ENCODE measurements around the gene CLDN3. TPM values are rescaled to one million over a fixed set of nuclear protein-coding genes. Genes with fewer than 3 reads are reported as not detected.
A peak's percentile ranks its signal among the peaks of the same experiment; 100 is the strongest.

Gene CLDN3
- total RNA-seq, 6 donors from 2014 or later, result 21.9 to 95.0 (median 43.9) TPM

DNA sequence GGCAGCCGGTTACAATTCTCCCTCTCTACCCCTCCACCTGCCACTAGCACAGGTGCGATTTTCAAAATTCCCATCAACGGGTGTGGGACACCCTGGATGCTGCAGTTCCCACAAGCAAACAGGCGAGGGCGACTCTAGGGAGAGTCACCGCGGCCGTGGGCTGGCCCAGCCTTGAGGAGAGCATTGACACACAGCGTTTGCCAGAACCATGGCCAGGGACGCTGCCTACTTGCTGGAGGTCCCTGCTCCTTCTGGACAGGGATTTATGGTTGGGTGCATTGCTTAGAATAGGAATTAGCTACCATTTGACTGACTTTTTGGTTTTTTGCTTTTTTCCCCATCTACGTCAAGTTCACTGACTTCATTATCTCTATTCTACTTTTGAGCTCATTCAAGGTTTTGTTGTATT lies 41.7 kb upstream of the CLDN3 start:
- H3K36me3 ChIP-seq, result no peaks in the 10 kb centered on the region
- ATAC-seq (ENCODE audit: low FRiP score in 2 of 2), result peak; percentile 91 to 94
- WGBS, 2 donors, result 11 to 12% methylated on average over 9 to 11 of the region's 11 CpGs
- H3K4me3 ChIP-seq, result no peak overlapping the region
- peak; percentile 84 to 88 for DNase-seq
- H3K27me3 ChIP-seq, result no peaks in the 10 kb centered on the region
- TF ChIP-seq, protein P1, sequence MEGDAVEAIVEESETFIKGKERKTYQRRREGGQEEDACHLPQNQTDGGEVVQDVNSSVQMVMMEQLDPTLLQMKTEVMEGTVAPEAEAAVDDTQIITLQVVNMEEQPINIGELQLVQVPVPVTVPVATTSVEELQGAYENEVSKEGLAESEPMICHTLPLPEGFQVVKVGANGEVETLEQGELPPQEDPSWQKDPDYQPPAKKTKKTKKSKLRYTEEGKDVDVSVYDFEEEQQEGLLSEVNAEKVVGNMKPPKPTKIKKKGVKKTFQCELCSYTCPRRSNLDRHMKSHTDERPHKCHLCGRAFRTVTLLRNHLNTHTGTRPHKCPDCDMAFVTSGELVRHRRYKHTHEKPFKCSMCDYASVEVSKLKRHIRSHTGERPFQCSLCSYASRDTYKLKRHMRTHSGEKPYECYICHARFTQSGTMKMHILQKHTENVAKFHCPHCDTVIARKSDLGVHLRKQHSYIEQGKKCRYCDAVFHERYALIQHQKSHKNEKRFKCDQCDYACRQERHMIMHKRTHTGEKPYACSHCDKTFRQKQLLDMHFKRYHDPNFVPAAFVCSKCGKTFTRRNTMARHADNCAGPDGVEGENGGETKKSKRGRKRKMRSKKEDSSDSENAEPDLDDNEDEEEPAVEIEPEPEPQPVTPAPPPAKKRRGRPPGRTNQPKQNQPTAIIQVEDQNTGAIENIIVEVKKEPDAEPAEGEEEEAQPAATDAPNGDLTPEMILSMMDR (IDR thresholded peaks at IDR 0.05), result peak; percentile 79 to 91 (median 86)
- TF ChIP-seq EP300 (IDR thresholded peaks at IDR 0.05) (no peak), POLR2A (IDR thresholded peaks at IDR 0.05) (no peak), POLR2AphosphoS5 (IDR thresholded peaks at IDR 0.05) (no peak)
- peaks cover 0 to 3% (median 0%) of the 10 kb centered on the region in 4 donors for H3K4me1 ChIP-seq
- H3K9me3 ChIP-seq, result no peaks in the 10 kb centered on the region
- H3K27ac ChIP-seq, result no peak overlapping the region

DNA sequence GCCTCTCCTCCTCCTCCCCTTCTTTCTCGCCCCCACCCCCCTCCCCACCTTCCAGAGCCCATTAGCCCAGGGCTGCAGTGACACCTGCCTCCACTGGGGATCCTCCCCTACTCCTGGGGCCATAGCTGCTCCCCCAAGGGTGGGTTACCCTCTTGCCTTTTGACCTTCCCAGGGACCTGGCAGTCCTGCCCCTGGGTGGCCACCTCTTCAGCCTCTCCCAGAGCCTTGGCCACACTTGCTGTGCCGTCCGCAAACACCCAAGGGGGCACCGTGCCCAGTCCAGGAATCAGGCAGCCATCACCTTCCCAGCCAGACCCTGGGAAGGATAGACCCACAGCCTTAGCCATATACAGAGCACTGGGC lies 40.9 kb upstream of the CLDN3 start:
- WGBS, 2 donors, result 61% methylated on average over 3 of the region's 4 CpGs; no CpG with 5 or more reads in 1 of the 2 donors
- H3K27me3 ChIP-seq, result no peaks in the 10 kb centered on the region

DNA sequence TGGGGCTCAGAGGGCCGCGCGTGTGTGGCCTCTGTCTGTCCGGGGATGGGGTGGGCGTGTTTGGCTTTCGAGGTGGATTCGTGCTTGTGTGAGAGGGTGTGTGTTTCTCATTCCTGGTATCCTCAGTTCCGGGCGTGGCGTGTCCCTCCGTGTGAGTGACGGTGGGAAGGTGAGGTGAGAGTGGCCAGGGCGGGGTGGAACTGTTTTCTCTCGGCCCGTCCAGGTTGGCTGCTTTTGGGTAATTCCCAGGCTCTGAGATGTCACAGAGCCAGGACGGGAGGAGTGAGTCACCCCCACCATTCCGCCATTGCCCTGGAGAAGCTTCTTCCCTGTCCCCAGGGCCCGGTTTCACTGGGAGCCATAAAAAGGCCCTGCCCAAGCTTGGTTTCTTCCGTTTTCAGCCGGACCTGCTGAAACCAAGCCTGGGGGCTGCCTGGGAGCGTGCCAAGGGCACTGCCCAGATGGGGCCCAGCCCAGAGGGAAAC lies 39.4 kb upstream of the CLDN3 start:
- Histone ChIP-seq H3K9me3 (no peaks in the 10 kb centered on the region), H3K27ac (no peak overlapping the region), H3K27me3 (no peaks in the 10 kb centered on the region), H3K36me3 (no peaks in the 10 kb centered on the region), H3K4me1 (peaks cover 0 to 3% (median 0%) of the 10 kb centered on the region in 4 donors), H3K4me3 (no peak overlapping the region)
- peak; percentile 22 to 52 for DNase-seq
- peak; percentile 19 to 55 for ATAC-seq (ENCODE audit: low FRiP score in 2 of 2)
- TF ChIP-seq EP300 (IDR thresholded peaks at IDR 0.05) (no peak), POLR2AphosphoS5 (IDR thresholded peaks at IDR 0.05) (no peak), POLR2A (IDR thresholded peaks at IDR 0.05) (no peak)
- TF ChIP-seq, protein P1 (IDR thresholded peaks at IDR 0.05), result no peak
- WGBS, 2 donors, result 73 to 74% methylated on average over 20 of the region's 21 CpGs

More for the DNA sequence above, 40.9 kb upstream of the CLDN3 start:
- peak in 1 of 2 donors; percentile 12 for DNase-seq
- TF ChIP-seq, protein P1 (IDR thresholded peaks at IDR 0.05), result no peak
- no peak for TF ChIP-seq EP300 (IDR thresholded peaks at IDR 0.05)
- TF ChIP-seq POLR2A (IDR thresholded peaks at IDR 0.05), result no peak
- TF ChIP-seq POLR2AphosphoS5 (IDR thresholded peaks at IDR 0.05), result no peak
- no peak for ATAC-seq (ENCODE audit: low FRiP score in 2 of 2)
- Histone ChIP-seq H3K4me3 (no peak overlapping the region), H3K36me3 (no peaks in the 10 kb centered on the region), H3K9me3 (no peaks in the 10 kb centered on the region), H3K27ac (no peak overlapping the region), H3K4me1 (peaks cover 0 to 3% (median 0%) of the 10 kb centered on the region in 4 donors)

DNA sequence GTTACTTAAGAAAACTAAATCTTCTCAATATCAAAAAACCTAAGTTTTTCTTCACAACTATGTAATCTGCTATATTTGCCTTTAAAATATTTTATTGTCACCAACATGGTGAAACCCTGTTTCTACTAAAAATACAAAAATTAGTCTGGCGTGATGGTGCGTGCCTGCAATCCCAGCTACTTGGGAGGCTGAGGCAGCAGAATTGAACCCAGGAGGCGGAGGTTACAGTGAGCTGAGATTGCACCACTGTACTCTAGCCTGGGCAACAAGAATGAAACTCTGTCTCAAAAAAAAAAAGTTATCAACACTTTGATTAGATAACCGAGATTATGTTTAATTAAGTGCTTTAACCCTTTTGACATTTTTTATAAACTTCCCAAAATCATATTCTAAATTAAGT lies 32.4 kb upstream of the CLDN3 start:
- WGBS, 2 donors, result 79 to 81% methylated on average over 4 of the region's 4 CpGs
- TF ChIP-seq EP300 (IDR thresholded peaks at IDR 0.05), result no peak
- TF ChIP-seq, protein P1 (IDR thresholded peaks at IDR 0.05), result no peak
- no peak for TF ChIP-seq POLR2AphosphoS5 (IDR thresholded peaks at IDR 0.05)
- no peak for TF ChIP-seq POLR2A (IDR thresholded peaks at IDR 0.05)
- Histone ChIP-seq H3K9me3 (no peaks in the 10 kb centered on the region), H3K27ac (no peak overlapping the region), H3K4me3 (no peak overlapping the region), H3K27me3 (no peaks in the 10 kb centered on the region), H3K36me3 (no peaks in the 10 kb centered on the region), H3K4me1 (no peaks in the 10 kb centered on the region)
- ATAC-seq (ENCODE audit: low FRiP score in 2 of 2), result no peak
- DNase-seq, result no peak

DNA sequence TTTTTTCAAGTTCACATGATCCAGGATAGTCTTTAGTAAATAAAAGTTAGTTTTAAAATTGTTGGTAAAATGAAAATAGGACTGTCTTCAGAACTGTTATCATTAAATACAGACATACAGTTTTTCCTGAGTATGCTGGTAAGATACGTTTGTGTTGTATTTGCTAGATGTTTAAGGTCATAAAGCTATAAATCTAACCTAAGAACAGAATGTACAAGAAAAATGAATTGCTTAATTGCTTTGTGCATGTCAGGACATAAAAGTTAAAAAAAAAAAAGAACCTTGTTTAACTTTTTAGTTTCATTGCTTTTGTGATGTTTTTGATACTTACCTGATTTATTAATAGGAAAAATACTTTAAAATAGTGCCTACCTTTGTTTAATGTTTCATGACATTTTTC lies 31.5 kb upstream of the CLDN3 start:
- 55 to 60% methylated on average over 1 of the region's 1 CpG for WGBS, 2 donors
- Histone ChIP-seq H3K9me3 (no peaks in the 10 kb centered on the region), H3K36me3 (no peaks in the 10 kb centered on the region), H3K4me3 (no peak overlapping the region), H3K27ac (no peak overlapping the region), H3K4me1 (no peaks in the 10 kb centered on the region), H3K27me3 (no peaks in the 10 kb centered on the region)
- TF ChIP-seq POLR2A (IDR thresholded peaks at IDR 0.05) (no peak), EP300 (IDR thresholded peaks at IDR 0.05) (no peak), POLR2AphosphoS5 (IDR thresholded peaks at IDR 0.05) (no peak)
- TF ChIP-seq, protein P1 (IDR thresholded peaks at IDR 0.05), result no peak
- no peak for DNase-seq
- no peak for ATAC-seq (ENCODE audit: low FRiP score in 2 of 2)

Data from upper lobe of left lung (tissue), 6 donors.